Gastroesophageal sphincter (tissue), 3 donors: ENCODE data around the gene CDR2L.

Experiments used
- POLR2AphosphoS5 ChIP-seq: sonication (generic); formaldehyde crosslinking; IDR thresholded peaks from one replicate; pipeline ENCODE4 v1.6.1; 2017; ENCODE audit warnings: antibody characterized with exemption
- TF ChIP-seq, protein P1 (sequence below), 4 experiments: fragments of 200-600 bp in 2 of 4; fragments of 450-650 bp in 2 of 4; sonication (generic) in 1 of 4; IDR thresholded peaks; one replicate each; pipeline ENCODE4 v1.5.1; 2017 to 2019; ENCODE audit warnings: antibody characterized with exemption in 4 of 4, mild to moderate bottlenecking in 2 of 4, moderate library complexity in 2 of 4

DNA sequence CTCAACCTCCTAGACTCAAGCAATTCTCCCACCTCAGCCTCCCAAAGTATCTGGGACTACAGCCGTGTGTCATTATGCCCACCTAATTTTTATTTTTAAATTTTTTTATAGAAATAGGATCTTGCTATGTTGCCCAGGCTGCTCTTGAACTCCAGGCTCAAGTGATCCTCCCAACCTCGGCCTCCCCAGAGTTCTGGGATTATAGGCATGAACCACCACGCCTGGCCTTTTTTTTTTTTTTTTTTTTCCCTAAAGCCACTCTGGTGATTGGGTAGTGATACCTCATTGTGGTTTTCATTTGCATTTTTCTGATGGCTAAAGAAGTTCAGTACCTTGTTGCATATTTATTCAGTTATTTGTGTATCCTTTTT lies 1.2 kb upstream of the CDR2L start:
- TF ChIP-seq, protein P1, sequence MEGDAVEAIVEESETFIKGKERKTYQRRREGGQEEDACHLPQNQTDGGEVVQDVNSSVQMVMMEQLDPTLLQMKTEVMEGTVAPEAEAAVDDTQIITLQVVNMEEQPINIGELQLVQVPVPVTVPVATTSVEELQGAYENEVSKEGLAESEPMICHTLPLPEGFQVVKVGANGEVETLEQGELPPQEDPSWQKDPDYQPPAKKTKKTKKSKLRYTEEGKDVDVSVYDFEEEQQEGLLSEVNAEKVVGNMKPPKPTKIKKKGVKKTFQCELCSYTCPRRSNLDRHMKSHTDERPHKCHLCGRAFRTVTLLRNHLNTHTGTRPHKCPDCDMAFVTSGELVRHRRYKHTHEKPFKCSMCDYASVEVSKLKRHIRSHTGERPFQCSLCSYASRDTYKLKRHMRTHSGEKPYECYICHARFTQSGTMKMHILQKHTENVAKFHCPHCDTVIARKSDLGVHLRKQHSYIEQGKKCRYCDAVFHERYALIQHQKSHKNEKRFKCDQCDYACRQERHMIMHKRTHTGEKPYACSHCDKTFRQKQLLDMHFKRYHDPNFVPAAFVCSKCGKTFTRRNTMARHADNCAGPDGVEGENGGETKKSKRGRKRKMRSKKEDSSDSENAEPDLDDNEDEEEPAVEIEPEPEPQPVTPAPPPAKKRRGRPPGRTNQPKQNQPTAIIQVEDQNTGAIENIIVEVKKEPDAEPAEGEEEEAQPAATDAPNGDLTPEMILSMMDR (IDR thresholded peaks at IDR 0.05), result no peak
- no peak for TF ChIP-seq POLR2AphosphoS5
